Thyroid gland (tissue), 4 donors: ENCODE results near the gene SMARCD1.

Source experiments
- POLR2A ChIP-seq, 2 donors: fragments of 450-650 bp; IDR thresholded peaks; one replicate each; pipeline ENCODE4 v1.6.1; 2017; ENCODE audit warnings: antibody characterized with exemption in 2 of 2, mild to moderate bottlenecking in 2 of 2, moderate library complexity in 1 of 2
- TF ChIP-seq, protein P1 (sequence below), 6 experiments: fragments of 200-600 bp in 3 of 6; fragments of 450-650 bp in 3 of 6; sonication (generic) in 3 of 6; IDR thresholded peaks; one replicate each; pipeline ENCODE4 v1.5.1; 2016 to 2019; ENCODE audit warnings: antibody characterized with exemption in 6 of 6, mild to moderate bottlenecking in 2 of 6, inconsistent platforms in 1 of 6, moderate library complexity in 1 of 6

DNA sequence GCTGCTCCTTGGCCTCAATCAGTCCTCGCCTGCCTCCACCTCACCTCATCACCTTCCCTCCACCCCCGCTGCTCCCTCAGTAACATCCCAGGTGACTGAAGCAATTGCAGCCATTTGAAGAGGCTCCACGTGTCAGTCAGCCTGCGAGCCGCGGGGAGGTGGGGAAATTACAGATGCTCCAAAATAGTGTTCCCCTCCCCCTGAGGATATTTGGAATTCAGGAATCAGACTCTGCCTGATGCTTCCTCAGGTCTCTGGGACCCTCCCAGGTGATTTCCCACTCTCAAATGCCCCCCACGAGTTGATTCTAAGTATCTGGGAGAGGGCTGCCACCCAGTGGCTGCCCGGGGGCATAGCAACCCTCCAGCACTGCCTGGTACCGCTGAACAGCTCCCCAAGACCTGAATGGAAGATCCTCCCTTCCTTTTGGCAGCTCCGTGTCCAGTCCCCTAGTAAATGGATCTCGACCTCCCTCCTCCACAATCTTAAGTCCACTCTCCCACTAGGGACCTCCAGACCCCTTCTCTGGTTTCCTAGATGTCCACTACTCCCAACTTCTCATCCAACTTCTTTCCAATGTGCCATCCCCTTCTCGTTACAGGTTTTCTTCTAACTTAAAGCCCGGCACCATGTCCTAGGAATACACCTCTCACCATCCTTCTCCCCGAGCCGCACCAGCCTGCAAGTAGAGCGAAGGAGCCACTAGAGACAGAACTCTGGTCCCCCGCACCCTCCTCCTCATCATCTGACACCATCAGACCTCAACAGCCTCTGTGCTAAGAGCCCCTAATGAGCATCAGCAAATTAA lies 29.1 kb upstream of the SMARCD1 start:
- TF ChIP-seq, protein P1, sequence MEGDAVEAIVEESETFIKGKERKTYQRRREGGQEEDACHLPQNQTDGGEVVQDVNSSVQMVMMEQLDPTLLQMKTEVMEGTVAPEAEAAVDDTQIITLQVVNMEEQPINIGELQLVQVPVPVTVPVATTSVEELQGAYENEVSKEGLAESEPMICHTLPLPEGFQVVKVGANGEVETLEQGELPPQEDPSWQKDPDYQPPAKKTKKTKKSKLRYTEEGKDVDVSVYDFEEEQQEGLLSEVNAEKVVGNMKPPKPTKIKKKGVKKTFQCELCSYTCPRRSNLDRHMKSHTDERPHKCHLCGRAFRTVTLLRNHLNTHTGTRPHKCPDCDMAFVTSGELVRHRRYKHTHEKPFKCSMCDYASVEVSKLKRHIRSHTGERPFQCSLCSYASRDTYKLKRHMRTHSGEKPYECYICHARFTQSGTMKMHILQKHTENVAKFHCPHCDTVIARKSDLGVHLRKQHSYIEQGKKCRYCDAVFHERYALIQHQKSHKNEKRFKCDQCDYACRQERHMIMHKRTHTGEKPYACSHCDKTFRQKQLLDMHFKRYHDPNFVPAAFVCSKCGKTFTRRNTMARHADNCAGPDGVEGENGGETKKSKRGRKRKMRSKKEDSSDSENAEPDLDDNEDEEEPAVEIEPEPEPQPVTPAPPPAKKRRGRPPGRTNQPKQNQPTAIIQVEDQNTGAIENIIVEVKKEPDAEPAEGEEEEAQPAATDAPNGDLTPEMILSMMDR (IDR thresholded peaks at IDR 0.05), result peak; percentile 78 to 95 (median 82)
- no peak for TF ChIP-seq POLR2A (IDR thresholded peaks at IDR 0.05)
